C4-2B (cell line): ENCODE measurements around the gene CLMP.

Experiments used
- ZFX ChIP-seq: fragments of 450-650 bp; IDR thresholded peaks from 2 replicates; pipeline ENCODE4 v1.6.1; 2017
- TF ChIP-seq, protein P1 (sequence below): fragments of 450-650 bp; conservative IDR thresholded peaks from 2 replicates; pipeline ENCODE4 v1.5.1; 2017; ENCODE audit warnings: mild to moderate bottlenecking

DNA sequence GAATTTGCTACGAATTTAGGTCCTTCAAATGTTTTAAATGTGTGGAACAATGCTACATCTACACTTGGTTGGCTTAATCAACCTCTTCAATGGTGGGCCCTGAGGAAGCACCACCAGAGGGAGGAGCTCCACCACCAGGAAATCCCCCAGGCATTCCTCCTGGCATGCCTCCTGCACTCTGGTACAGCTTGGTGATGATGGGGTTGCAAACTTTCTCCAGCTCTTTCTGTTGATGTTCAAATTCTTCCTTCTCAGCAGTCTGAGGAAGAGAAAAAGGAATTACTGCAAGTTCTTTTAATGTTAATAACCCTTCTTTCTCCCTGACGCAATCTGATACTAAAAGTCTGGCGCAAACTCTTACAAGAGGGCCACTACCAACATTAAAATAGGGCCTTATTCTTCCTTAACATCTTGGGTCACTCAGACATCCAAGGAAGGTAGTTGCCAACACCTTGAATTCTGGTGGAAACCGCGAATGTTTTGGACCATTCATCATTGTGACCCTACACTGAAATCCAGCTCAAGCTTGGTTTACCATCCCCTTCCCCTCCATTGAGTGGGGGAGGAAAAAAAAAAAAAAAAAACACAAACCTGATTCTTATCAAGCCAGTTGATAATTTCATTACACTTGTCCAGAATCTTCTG is 137.3 kb downstream of the CLMP start:
- TF ChIP-seq, protein P1, sequence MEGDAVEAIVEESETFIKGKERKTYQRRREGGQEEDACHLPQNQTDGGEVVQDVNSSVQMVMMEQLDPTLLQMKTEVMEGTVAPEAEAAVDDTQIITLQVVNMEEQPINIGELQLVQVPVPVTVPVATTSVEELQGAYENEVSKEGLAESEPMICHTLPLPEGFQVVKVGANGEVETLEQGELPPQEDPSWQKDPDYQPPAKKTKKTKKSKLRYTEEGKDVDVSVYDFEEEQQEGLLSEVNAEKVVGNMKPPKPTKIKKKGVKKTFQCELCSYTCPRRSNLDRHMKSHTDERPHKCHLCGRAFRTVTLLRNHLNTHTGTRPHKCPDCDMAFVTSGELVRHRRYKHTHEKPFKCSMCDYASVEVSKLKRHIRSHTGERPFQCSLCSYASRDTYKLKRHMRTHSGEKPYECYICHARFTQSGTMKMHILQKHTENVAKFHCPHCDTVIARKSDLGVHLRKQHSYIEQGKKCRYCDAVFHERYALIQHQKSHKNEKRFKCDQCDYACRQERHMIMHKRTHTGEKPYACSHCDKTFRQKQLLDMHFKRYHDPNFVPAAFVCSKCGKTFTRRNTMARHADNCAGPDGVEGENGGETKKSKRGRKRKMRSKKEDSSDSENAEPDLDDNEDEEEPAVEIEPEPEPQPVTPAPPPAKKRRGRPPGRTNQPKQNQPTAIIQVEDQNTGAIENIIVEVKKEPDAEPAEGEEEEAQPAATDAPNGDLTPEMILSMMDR: no peak
- TF ChIP-seq ZFX: no peak
